Measurements from ENCODE around the gene CDSN. TPM values are rescaled to one million over a fixed set of nuclear protein-coding genes. Genes with fewer than 3 reads are reported as not detected.

Gene CDSN
- total RNA-seq, 2 donors from 2014 or later, result 0.50 to 1.5 TPM

GRCh38 chr6:31152781-31153180 is 32.5 kb upstream of the CDSN start:
- no peak for DNase-seq (ENCODE audit: low spot score)
- H3K27ac ChIP-seq, result no peak overlapping the region
- H3K4me3 ChIP-seq, result no peak overlapping the region
- H3K4me1 ChIP-seq (replicated peaks), result no peaks in the 10 kb centered on the region
- no peaks in the 10 kb centered on the region for H3K9me3 ChIP-seq
- intact Hi-C loops (cut with DNase I), result no loop called here
- 87% methylated on average over 7 of the region's 7 CpGs for WGBS
- no peaks in the 10 kb centered on the region for H3K27me3 ChIP-seq (replicated peaks; ENCODE audit: insufficient read depth)
- TF ChIP-seq POLR2A (IDR thresholded peaks at IDR 0.05), result no peak
- TF ChIP-seq CTCF (IDR thresholded peaks at IDR 0.05), result no peak
- TF ChIP-seq POLR2AphosphoS5 (IDR thresholded peaks at IDR 0.05), result no peak
- H3K36me3 ChIP-seq, result no peaks in the 10 kb centered on the region

GRCh38 chr6:31149827-31150447 is 29.7 kb upstream of the CDSN start:
- TF ChIP-seq POLR2A (IDR thresholded peaks at IDR 0.05) (no peak), POLR2AphosphoS5 (IDR thresholded peaks at IDR 0.05) (peak; percentile 34)
- intact Hi-C loops (cut with DNase I), result no loop called here
- DNase-seq (ENCODE audit: low spot score), result no peak

GRCh38 chr6:31145386-31145785 is 25.1 kb upstream of the CDSN start:
- H3K27ac ChIP-seq, result no peak overlapping the region
- no peaks in the 10 kb centered on the region for H3K36me3 ChIP-seq
- no peaks in the 10 kb centered on the region for H3K4me1 ChIP-seq (replicated peaks)
- no peaks in the 10 kb centered on the region for H3K9me3 ChIP-seq
- intact Hi-C loops (cut with DNase I), result no loop called here
- no peak for DNase-seq (ENCODE audit: low spot score)
- H3K4me3 ChIP-seq, result no peak overlapping the region
- TF ChIP-seq POLR2AphosphoS5 (IDR thresholded peaks at IDR 0.05), result no peak
- no peak for TF ChIP-seq CTCF (IDR thresholded peaks at IDR 0.05)
- TF ChIP-seq POLR2A (IDR thresholded peaks at IDR 0.05), result no peak
- no peaks in the 10 kb centered on the region for H3K27me3 ChIP-seq (replicated peaks; ENCODE audit: insufficient read depth)
- 97% methylated on average over 10 of the region's 10 CpGs for WGBS

More at GRCh38 chr6:31149827-31150447, 29.7 kb upstream of the CDSN start:
- no peak overlapping the region for H3K4me3 ChIP-seq
- H3K4me1 ChIP-seq (replicated peaks), result no peaks in the 10 kb centered on the region
- no peaks in the 10 kb centered on the region for H3K9me3 ChIP-seq
- H3K36me3 ChIP-seq, result no peaks in the 10 kb centered on the region
- H3K27me3 ChIP-seq (replicated peaks; ENCODE audit: insufficient read depth), result no peaks in the 10 kb centered on the region
- WGBS, result 83% methylated on average over 6 of the region's 6 CpGs
- no peak overlapping the region for H3K27ac ChIP-seq

- 87% methylated on average over 11 of the region's 11 CpGs for WGBS
- H3K4me3 ChIP-seq, result no peak overlapping the region
- no peaks in the 10 kb centered on the region for H3K9me3 ChIP-seq
- no peak overlapping the region for H3K27ac ChIP-seq
- H3K4me1 ChIP-seq (replicated peaks), result no peaks in the 10 kb centered on the region
- no peak for TF ChIP-seq CTCF (IDR thresholded peaks at IDR 0.05)
- no peak for TF ChIP-seq POLR2A (IDR thresholded peaks at IDR 0.05)
- TF ChIP-seq POLR2AphosphoS5 (IDR thresholded peaks at IDR 0.05), result no peak
- no peaks in the 10 kb centered on the region for H3K27me3 ChIP-seq (replicated peaks; ENCODE audit: insufficient read depth)
- DNase-seq (ENCODE audit: low spot score), result no peak
- H3K36me3 ChIP-seq, result no peaks in the 10 kb centered on the region
- intact Hi-C loops (cut with DNase I), result no loop called here
Measured at GRCh38 chr6:31144970-31145340, 24.7 kb upstream of the CDSN start.

- H3K4me3 ChIP-seq, result no peak overlapping the region
- no peaks in the 10 kb centered on the region for H3K27me3 ChIP-seq (replicated peaks; ENCODE audit: insufficient read depth)
- 86% methylated on average over 18 of the region's 18 CpGs for WGBS
- no peaks in the 10 kb centered on the region for H3K9me3 ChIP-seq
- intact Hi-C loops (cut with DNase I), result no loop called here
- TF ChIP-seq POLR2AphosphoS5 (IDR thresholded peaks at IDR 0.05), result no peak
- TF ChIP-seq POLR2A (IDR thresholded peaks at IDR 0.05), result no peak
- no peak overlapping the region for H3K27ac ChIP-seq
- no peaks in the 10 kb centered on the region for H3K36me3 ChIP-seq
- no peaks in the 10 kb centered on the region for H3K4me1 ChIP-seq (replicated peaks)
- DNase-seq (ENCODE audit: low spot score), result no peak
Measured at GRCh38 chr6:31144296-31144969, 24.2 kb upstream of the CDSN start.

GRCh38 chr6:31143148-31143547 is 22.9 kb upstream of the CDSN start:
- H3K9me3 ChIP-seq, result no peaks in the 10 kb centered on the region
- H3K4me1 ChIP-seq (replicated peaks), result no peaks in the 10 kb centered on the region
- whole genome bisulfite sequencing, result 32% methylated on average over 11 of the region's 11 CpGs
- H3K36me3 ChIP-seq, result no peaks in the 10 kb centered on the region
- no peaks in the 10 kb centered on the region for H3K27me3 ChIP-seq (replicated peaks; ENCODE audit: insufficient read depth)
- intact Hi-C loops (cut with DNase I), result no loop called here
- no peak overlapping the region for H3K27ac ChIP-seq
- H3K4me3 ChIP-seq, result no peak overlapping the region
- no peak for DNase-seq (ENCODE audit: low spot score)
- TF ChIP-seq CTCF (IDR thresholded peaks at IDR 0.05) (no peak), POLR2A (IDR thresholded peaks at IDR 0.05) (no peak), POLR2AphosphoS5 (IDR thresholded peaks at IDR 0.05) (no peak)

Measured in prostate gland (tissue), 2 donors.